GM19455 (cell line): ENCODE results near the gene PRDM10.

Experiments
- ATAC-seq: cut with Tn5 transposase; IDR thresholded peaks from one replicate; pipeline ENCODE4 v1.9.1; 2021; ENCODE audit not compliant: unreplicated experiment

PRDM10 gene

DNA sequence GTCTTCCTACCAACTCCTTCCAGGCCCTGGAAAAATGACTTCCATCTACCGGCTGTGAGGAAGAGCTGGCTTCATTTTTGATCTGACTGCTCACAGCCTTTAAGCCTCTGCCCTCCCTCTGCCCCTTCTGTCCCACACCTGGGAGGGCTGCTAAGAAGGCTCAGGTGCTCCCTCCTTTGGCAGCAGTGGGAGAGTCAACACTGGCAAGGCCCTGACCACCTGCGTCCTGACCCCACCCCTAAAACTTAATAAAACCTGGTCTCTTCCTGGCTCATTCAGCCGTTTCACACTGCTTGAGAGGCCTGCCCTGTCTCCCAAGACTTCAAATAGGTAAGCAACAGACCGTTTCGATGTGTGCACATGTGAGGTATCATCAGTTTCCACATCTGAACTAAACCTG lies 55.2 kb downstream of the PRDM10 start:
- no peak for ATAC-seq

GRCh38 chr11:129946965-129947364 lies 55.7 kb downstream of the PRDM10 start:
- ATAC-seq = no peak

- ATAC-seq = no peak
These were observed 56.4 kb downstream of the PRDM10 start for GRCh38 chr11:129946256-129946655.

GRCh38 chr11:129945373-129945772 lies 57.3 kb downstream of the PRDM10 start:
- ATAC-seq = no peak

- no peak for ATAC-seq
These were observed 57.9 kb downstream of the PRDM10 start for GRCh38 chr11:129944696-129945095.

- ATAC-seq = no peak
These were observed 59.6 kb downstream of the PRDM10 start for GRCh38 chr11:129943036-129943435.

DNA sequence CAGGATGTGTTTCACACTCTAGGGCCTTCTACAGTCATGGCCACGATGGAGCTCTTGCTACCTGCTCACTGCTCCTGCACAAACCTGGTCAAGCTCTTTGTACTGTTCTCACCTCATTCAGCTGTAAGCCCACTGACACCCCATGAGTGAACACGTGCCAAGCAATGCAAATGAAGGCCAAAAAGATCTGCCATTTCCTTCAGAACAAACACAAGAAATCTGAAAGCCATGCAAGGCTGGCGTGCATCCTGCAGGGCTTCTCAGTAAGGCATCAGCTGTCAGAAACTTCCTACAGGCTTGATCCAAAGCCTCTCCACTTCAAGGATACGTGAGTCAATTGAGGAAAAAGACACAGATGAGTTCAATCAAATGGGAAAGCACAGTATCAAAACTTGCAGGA lies 63.1 kb downstream of the PRDM10 start:
- ATAC-seq = no peak

GRCh38 chr11:129938764-129939163 lies 63.9 kb downstream of the PRDM10 start:
- ATAC-seq = no peak

DNA sequence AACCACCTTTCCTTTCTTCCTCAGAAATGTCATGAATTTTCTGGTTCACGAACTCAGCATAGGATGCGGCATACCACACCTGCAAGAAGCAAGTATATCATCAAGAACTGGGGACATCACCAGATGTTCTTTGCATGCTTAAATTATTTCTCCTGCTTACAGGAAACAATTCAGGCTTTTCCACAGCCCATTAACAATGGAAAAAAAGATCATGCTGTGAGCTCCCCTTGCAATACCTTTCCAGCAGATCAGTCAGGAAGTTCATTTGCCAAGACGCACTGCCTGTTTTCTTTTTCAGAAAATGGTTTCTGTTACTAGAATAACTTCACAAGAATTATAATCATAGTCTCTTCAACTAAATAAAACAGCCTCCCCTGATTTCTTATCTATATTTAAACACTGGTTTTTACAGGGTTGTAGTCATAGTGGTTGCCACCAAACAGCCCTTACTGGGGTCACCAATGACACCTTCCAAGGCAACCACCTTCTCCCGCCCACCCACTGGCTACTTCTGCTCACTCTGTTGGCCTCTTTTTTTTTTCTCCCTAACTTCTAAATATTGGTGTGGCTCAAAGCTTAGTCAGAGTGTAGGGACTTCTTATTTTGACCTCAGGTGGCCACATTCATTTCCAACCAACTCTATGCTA lies 64.9 kb downstream of the PRDM10 start:
- no peak for ATAC-seq

DNA sequence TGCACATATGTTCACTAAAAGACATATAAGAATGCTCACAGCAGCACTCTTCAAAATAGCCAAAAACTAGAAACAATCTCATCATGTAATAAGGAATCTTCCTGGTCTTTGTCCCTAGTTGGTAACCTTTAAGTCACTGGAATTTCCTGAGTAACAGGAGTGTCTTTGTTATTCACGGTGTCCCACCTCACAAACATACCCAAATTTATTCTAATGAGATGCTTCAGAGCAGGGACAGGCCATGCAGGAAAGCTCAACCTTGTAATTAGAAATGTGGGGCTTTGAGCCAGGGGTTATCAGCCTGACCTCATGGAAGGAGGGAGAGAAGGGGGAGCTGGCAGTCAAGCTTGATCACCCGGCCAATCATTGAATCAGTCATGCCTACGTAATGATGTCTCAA lies 66.9 kb downstream of the PRDM10 start:
- ATAC-seq = no peak

DNA sequence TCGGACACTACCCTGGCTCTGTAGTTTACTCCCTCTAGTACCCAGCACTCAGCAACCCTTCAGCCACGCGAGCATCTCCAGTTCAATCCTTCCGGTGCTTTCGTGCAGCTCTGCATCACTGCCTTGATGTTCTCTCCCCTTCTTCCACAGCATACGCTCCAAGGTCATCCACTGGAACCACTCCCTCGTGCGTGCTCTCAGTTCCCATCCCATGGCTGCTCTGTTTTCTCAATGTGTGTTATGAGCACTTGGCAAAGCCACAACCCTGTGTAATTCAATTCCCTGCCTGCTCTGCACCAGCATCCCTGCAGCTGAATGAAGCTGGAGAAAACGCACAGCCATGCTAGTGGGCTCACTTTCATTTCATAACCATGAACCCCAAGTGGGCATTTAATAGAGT lies 68.7 kb downstream of the PRDM10 start:
- no peak for ATAC-seq

DNA sequence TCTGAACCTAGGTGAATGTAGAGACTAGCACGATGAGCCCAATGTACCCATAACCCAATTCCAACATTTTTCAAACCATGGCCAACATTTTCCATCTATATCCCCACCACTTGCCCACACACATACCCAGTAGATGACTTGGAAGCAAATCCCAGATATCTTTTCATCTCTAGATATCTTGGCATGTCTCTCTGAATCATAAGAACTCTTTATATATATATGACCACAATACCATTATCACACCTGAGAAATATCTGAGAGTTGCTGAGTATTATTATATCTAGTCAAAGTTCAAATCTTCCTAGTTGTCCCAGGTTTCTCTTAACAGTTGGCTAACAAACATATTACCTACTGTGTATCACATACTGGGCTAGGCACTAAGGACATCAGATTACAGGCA lies 69.4 kb downstream of the PRDM10 start:
- no peak for ATAC-seq

DNA sequence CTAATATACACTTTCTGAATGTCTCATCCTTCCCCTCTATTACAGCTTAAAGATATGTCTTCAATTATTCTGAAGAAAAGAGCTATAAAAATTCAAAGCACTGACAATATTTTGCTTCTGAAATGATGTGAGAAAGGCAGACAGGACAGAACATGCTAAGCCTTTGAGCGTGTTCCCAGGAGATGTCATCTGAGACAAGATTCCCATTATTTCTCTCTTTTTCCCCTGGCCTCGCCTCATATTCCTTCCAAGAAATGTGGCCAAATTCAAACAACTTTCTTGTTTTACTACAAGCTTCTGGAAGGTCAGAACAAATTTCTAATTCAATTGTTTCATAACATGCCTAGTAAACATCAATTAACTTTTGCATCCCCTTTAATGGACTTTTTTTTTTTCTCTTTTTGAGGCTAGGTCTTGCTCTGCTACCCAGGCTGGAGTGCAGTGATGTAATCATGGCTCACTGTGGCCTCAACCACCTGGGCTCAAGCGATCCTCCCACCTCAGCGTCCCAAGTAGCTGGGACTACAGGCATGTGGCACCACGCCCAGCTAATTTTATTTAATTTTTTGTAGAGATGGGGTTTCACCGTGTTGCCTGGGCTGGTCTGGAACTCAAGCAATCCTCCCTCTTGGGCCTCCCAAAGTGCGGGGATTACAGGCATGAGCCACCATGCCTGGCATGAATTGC lies 70.1 kb downstream of the PRDM10 start:
- no peak for ATAC-seq

- no peak for ATAC-seq
These were observed 71.9 kb downstream of the PRDM10 start for GRCh38 chr11:129930743-129931142.

DNA sequence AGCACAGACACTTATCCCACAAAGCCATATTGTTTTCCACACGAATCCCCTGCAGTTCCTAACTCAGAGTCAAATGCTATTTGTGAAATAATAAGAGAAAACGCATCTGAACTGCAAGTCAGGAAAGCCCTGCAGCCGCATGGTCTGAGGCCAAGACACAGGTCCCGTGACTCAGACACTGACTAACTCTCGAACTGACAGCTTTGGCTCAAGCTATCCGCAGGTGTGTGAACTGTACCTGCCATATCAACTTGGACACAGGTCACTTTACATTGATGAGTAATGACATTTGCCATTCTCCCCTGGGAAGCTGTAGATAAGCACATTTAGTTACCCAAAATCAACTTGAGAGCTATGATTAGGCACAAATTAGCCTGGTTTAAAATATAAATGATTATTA lies 72.3 kb downstream of the PRDM10 start:
- ATAC-seq = no peak

- ATAC-seq = no peak
These were observed 72.9 kb downstream of the PRDM10 start for GRCh38 chr11:129929721-129930120.

DNA sequence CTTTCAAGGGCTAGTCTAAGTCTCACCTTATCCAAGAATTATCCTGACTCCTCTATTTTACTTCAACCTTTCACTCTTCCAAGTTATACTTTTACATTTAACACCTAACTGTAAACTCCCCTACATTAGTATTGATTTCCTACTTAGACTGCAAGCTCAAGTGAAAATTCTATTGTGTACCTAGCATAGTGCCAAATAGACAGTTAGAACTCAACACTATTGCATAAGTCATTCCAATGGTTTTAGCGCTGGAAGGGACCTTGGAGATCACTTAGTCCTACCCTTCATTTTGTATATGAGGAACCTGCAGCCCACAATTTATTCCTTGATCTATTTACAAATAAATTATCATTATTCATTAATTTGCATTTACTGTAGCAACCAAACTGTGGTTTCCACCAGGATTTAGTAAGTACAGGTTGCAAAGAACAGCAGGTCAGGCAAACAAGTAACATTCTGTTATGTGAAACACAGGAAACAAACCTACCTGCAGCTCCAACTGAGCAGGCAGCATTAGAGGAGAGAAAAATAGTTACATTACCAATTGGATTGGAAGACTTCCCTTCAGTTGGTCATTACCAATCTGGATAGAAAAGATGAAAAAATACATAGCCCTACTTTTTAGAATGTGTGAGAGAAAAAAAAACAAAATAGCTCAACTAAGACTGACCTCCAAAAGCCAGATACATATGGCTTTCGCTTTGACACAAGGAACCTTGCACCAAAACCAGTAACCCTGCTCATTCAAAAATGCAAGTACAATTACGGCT lies 73.5 kb downstream of the PRDM10 start:
- no peak for ATAC-seq

DNA sequence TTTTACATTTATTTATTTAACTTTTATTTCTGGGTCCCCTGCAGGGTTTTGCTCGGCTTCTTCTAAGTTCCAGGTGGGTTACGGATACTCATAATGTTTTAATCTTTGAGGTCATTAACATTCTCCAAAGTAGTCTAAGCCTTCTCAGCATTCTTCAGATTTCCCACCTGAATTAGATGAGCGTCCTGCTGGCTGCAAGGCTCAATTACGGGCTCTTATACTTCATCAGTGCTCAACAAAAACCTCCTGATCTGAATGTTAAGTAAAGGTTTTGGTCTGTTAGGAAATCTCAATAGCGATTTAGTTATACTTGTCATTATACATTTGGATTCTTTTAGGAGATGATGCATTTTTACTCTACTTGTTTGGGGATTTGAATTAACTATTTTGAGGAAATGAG lies 80.0 kb downstream of the PRDM10 start:
- no peak for ATAC-seq

DNA sequence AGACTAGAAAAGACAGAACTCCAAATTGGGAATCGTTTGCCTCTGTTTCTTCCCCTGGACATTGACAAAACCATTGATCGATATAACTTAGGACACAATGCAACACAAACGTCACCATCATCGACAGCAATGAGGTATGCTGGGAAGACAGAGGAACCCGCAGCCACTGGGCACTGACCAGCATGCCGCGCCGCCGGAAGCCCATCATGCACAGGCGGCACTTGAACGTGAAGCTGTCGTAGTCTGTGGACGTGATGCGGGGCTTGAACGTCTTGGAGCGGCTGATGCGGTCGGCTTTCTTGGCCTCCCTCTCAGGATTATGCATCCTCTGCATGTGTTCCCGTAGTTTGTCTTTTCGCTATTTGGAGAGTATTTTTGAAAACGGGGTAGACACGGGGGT lies 84.3 kb downstream of the PRDM10 start:
- ATAC-seq = no peak

DNA sequence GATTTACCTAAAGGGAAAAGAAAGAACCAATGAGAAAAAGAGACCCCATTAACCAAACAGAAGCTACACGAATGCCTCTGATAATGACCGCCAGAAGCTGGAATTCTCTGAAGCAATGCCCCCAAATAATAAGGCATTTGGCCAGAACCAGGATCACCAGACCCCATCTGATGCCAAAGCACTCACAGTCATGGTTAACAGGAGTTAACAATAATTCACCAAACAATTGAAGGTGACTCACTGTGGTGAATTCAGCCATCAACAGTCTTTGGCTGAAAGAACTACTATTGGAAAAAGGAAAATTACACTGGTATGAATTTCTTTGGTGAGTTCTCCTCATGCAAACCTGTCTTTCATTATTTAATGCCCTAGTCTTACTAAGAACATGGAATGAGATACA lies 85.4 kb downstream of the PRDM10 start:
- ATAC-seq = no peak

DNA sequence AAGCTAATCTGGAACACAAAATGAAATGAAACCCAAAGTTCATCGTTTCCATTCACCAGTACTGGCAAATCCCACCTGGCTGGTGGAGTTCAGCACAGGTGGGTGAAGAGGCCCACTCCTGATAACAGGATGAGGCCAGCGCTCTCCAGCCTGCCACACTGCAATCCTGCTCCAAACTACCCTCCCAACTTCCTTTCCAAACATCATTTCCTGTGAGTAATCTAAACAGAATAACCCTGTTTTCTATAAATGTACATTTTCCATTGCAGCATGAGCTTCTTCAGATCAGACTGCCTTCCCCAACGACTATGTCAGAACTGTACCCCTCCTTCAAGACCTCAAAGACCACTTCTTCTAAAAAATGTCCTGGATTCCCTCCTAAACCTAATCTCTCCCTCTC lies 91.3 kb downstream of the PRDM10 start:
- ATAC-seq = no peak

DNA sequence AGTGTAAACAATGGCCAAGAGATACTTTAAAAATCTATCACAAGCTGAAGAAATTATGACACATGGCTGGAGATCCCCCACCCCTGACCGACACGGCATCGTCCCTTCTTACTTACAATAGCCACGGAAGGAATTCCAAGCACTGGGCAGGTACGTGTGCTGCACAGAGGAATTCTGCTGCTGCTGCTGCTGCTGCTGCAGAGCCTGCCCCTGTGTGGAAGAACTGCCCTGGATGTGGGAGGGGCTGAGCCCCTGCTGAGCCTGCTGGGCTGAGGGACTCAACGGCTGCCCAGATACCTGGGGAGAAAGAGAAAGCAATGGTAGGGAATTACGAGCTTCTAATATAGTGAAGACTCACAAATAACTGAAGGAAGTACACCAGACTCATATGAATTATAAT lies 92.3 kb downstream of the PRDM10 start:
- ATAC-seq = no peak
